H1 (cell line): Measurements from ENCODE around the gene ZNF283. TPM values are rescaled to one million over a fixed set of nuclear protein-coding genes. Genes with fewer than 3 reads are reported as not detected.

ENCODE experiments used
- CTCF ChIA-PET: fragments of 300-600 bp; sonication (Branson Sonifier 250); formaldehyde crosslinking; loops from one replicate; lab custom pipeline; 2021; ENCODE audit not compliant: partially characterized antibody; lab: Charles Lee
- POLR2A ChIA-PET: fragments of 300-600 bp; sonication (Branson Sonifier 250); formaldehyde crosslinking; loops from one replicate; lab custom pipeline; 2021; ENCODE audit warnings: inconsistent platforms; ENCODE audit not compliant: partially characterized antibody; lab: Charles Lee
- DNase-seq, 2 experiments: peaks; one replicate each; pipeline versions ENCODE4 v3.0.0 to v3.0.0-alpha.2; 2010 to 2022; ENCODE audit warnings: low spot score in 2 of 2, low read depth in 1 of 2, mixed read lengths in 1 of 2
- FAIRE-seq: peaks from 2 replicates; lab custom pipeline; 2011; peaks lifted over from hg19 to GRCh38; lab: Jason Lieb, UNC
- H2AFZ ChIP-seq: 2 replicates; pipeline ENCODE4 v1.8.1; 2012; ENCODE audit warnings: low read length, inconsistent platforms
- H2AK5ac ChIP-seq: 2 replicates; pipeline ENCODE4 v1.6.1; 2013; ENCODE audit warnings: low read depth, low read length
- H2BK120ac ChIP-seq: replicated peaks from 2 replicates; pipeline ENCODE3; 2013; ENCODE audit warnings: low read depth, low read length, inconsistent platforms
- H2BK12ac ChIP-seq: 2 replicates; pipeline ENCODE4 v1.6.1; 2013; ENCODE audit warnings: low read depth, low read length
- H2BK15ac ChIP-seq: 2 replicates; pipeline ENCODE4 v1.6.1; 2013; ENCODE audit warnings: low read length
- H2BK20ac ChIP-seq: 2 replicates; pipeline ENCODE4 v1.6.1; 2013; ENCODE audit warnings: low read length
- H2BK5ac ChIP-seq: 2 replicates; pipeline ENCODE4 v1.6.1; 2013; ENCODE audit warnings: low read depth, low read length
- H3K14ac ChIP-seq: 2 replicates; pipeline ENCODE4 v1.6.1; 2013; ENCODE audit warnings: inconsistent platforms; ENCODE audit not compliant: insufficient read length
- H3K18ac ChIP-seq: 2 replicates; pipeline ENCODE4 v1.6.1; 2013; ENCODE audit warnings: low read length; ENCODE audit errors: extremely low read depth
- H3K23ac ChIP-seq: 2 replicates; pipeline ENCODE4 v1.6.1; 2013; ENCODE audit warnings: inconsistent platforms; ENCODE audit not compliant: insufficient read length
- H3K23me2 ChIP-seq: 2 replicates; pipeline ENCODE4 v1.6.1; 2013; ENCODE audit warnings: low read depth, low read length
- H3K27ac ChIP-seq: 2 replicates; pipeline ENCODE4 v1.6.1; 2011; ENCODE audit warnings: low read depth, low read length, inconsistent platforms
- H3K27me3 ChIP-seq, 4 experiments: replicated peaks in 1 of 4; 1 replicate in 1 of 4; 2 replicates in 3 of 4; pipeline versions ENCODE4 v1.6.1 to v1.8.1; 2011 to 2013; ENCODE audit warnings: low read length in 3 of 4, mild to moderate bottlenecking in 3 of 4, inconsistent platforms in 2 of 4, mixed read lengths in 2 of 4, moderate library complexity in 1 of 4; ENCODE audit not compliant: control insufficient read depth in 3 of 4, insufficient read depth in 3 of 4; ENCODE audit errors: extremely low read depth in 1 of 4
- H3K36me3 ChIP-seq, 4 experiments: 2 replicates each; pipeline versions ENCODE4 v1.6.1 to v1.8.1; 2011 to 2013; ENCODE audit warnings: mild to moderate bottlenecking in 4 of 4, low read length in 3 of 4, moderate library complexity in 2 of 4, control low read depth in 1 of 4, inconsistent platforms in 1 of 4; ENCODE audit not compliant: insufficient read depth in 4 of 4, control insufficient read depth in 2 of 4
- H3K4ac ChIP-seq: replicated peaks from 2 replicates; pipeline ENCODE3; 2013; ENCODE audit warnings: low read length, low read depth, mixed read lengths, inconsistent platforms; ENCODE audit not compliant: insufficient read length
- H3K4me1 ChIP-seq, 4 experiments: replicated peaks in 1 of 4; 1 replicate in 1 of 4; 2 replicates in 3 of 4; pipeline versions ENCODE4 v1.6.1 to v1.8.1; 2011 to 2013; ENCODE audit warnings: low read length in 3 of 4, inconsistent platforms in 2 of 4, mixed read lengths in 1 of 4; ENCODE audit not compliant: insufficient read depth in 4 of 4, control insufficient read depth in 3 of 4
- H3K4me2 ChIP-seq, 2 experiments: 2 replicates each; pipeline versions ENCODE4 v1.6.1 to v1.8.1; 2011 to 2013; ENCODE audit warnings: low read depth in 2 of 2, low read length in 2 of 2, control low read depth in 1 of 2, inconsistent platforms in 1 of 2, mild to moderate bottlenecking in 1 of 2; ENCODE audit not compliant: insufficient read depth in 1 of 2
- H3K4me3 ChIP-seq, 4 experiments: fragments of 200-600, 300-600 bp in 1 of 4; sonication (generic), shearing (Covaris generic), sonication (Bioruptor Twin) in 1 of 4; 2 replicates each; pipeline versions ENCODE4 v1.5.1 to v1.8.1; 2011 to 2016; ENCODE audit warnings: low read length in 4 of 4, low read depth in 3 of 4, control low read depth in 2 of 4, inconsistent platforms in 2 of 4, mild to moderate bottlenecking in 2 of 4, mixed read lengths in 1 of 4, moderate library complexity in 1 of 4; ENCODE audit not compliant: insufficient read depth in 2 of 4; ENCODE audit errors: extremely low read depth in 1 of 4
- H3K56ac ChIP-seq: replicated peaks from 2 replicates; pipeline ENCODE3; 2013; ENCODE audit warnings: low read depth, mild to moderate bottlenecking, mixed read lengths, low read length, inconsistent platforms; ENCODE audit not compliant: insufficient read length
- H3K79me1 ChIP-seq: 2 replicates; pipeline ENCODE4 v1.6.1; 2013; ENCODE audit warnings: low read depth, low read length, control low read depth
- H3K79me2 ChIP-seq, 2 experiments: 2 replicates each; pipeline versions ENCODE4 v1.6.1 to v1.8.1; 2012 to 2013; ENCODE audit warnings: low read length in 2 of 2, mild to moderate bottlenecking in 2 of 2, inconsistent platforms in 1 of 2; ENCODE audit not compliant: insufficient read depth in 2 of 2, control insufficient read depth in 1 of 2
- H3K9ac ChIP-seq, 4 experiments: replicated peaks in 1 of 4; 1 replicate in 1 of 4; 2 replicates in 3 of 4; pipeline versions ENCODE4 v1.6.1 to v1.8.1; 2011 to 2013; ENCODE audit warnings: low read depth in 3 of 4, low read length in 3 of 4, control low read depth in 2 of 4, mild to moderate bottlenecking in 2 of 4, moderate library complexity in 2 of 4, inconsistent platforms in 1 of 4; ENCODE audit errors: extremely low read depth in 1 of 4
- H3K9me3 ChIP-seq, 2 experiments: 2 replicates each; pipeline versions ENCODE4 v1.6.1 to v1.8.1; 2012 to 2013; ENCODE audit warnings: mild to moderate bottlenecking in 2 of 2, moderate library complexity in 2 of 2, control low read depth in 1 of 2, inconsistent platforms in 1 of 2, low read depth in 1 of 2, low read length in 1 of 2, mixed read lengths in 1 of 2; ENCODE audit not compliant: insufficient read depth in 2 of 2
- H4K20me1 ChIP-seq, 2 experiments: replicated peaks in 1 of 2; 2 replicates each; pipeline versions ENCODE3 to v1.8.1; 2011 to 2013; ENCODE audit warnings: inconsistent platforms in 2 of 2, low read length in 2 of 2, mild to moderate bottlenecking in 1 of 2; ENCODE audit not compliant: insufficient read depth in 2 of 2, control insufficient read depth in 1 of 2
- H4K5ac ChIP-seq: 2 replicates; pipeline ENCODE4 v1.6.1; 2013; ENCODE audit warnings: low read length, low read depth, mixed read lengths, inconsistent platforms; ENCODE audit not compliant: insufficient read length
- H4K8ac ChIP-seq: 2 replicates; pipeline ENCODE4 v1.8.0; 2013; ENCODE audit warnings: mild to moderate bottlenecking, moderate library complexity, low read length, inconsistent platforms; ENCODE audit not compliant: insufficient read depth; ENCODE audit errors: extremely low read depth
- H4K91ac ChIP-seq: replicated peaks from 2 replicates; pipeline ENCODE3; 2013; ENCODE audit warnings: low read length, mixed read lengths, inconsistent platforms; ENCODE audit not compliant: insufficient read length
- ASH2L ChIP-seq: fragments of 200-600, 300-600 bp; sonication (generic); IDR thresholded peaks from one replicate; pipeline ENCODE4 v1.7.1; 2017; ENCODE audit warnings: low read length
- ATF3 ChIP-seq: IDR thresholded peaks from 2 replicates; pipeline ENCODE4 v1.6.1; 2011; ENCODE audit warnings: low read depth, mild to moderate bottlenecking, low read length; ENCODE audit not compliant: insufficient read depth
- CTBP2 ChIP-seq: IDR thresholded peaks from 2 replicates; pipeline ENCODE4 v1.7.0; 2011; ENCODE audit warnings: borderline replicate concordance, mild to moderate bottlenecking, moderate library complexity, mixed read lengths, low read length; ENCODE audit not compliant: insufficient read depth, insufficient read length
- GABPA ChIP-seq: IDR thresholded peaks from 2 replicates; pipeline ENCODE4 v1.6.1; 2011; ENCODE audit warnings: mild to moderate bottlenecking, low read length, moderate library complexity, borderline replicate concordance; ENCODE audit not compliant: insufficient read depth
- KDM4A ChIP-seq: IDR thresholded peaks from one replicate; pipeline ENCODE4 v1.7.1; 2012; ENCODE audit warnings: low read depth, mild to moderate bottlenecking, moderate library complexity, low read length, inconsistent platforms; ENCODE audit not compliant: severe bottlenecking
- NRF1 ChIP-seq: IDR thresholded peaks from 2 replicates; pipeline ENCODE4 v1.6.1; 2011; ENCODE audit warnings: mild to moderate bottlenecking, low read depth, low read length, improper control_type of control experiment
- PHF8 ChIP-seq: fragments of 200-600 bp; sonication (generic); conservative IDR thresholded peaks from 2 replicates; pipeline ENCODE4 v1.7.1; 2012; ENCODE audit warnings: low read depth, mild to moderate bottlenecking, inconsistent platforms, low read length, moderate library complexity
- POLR2AphosphoS5 ChIP-seq: IDR thresholded peaks from 2 replicates; pipeline ENCODE4 v1.6.1; 2011; ENCODE audit warnings: low read depth, low read length
- POU5F1 ChIP-seq: IDR thresholded peaks from 2 replicates; pipeline ENCODE4 v1.6.1; 2011; ENCODE audit warnings: low read depth, mild to moderate bottlenecking, low read length, moderate library complexity
- RNF2 ChIP-seq: fragments of 200-900, 300-1000 bp; sonication (generic); IDR thresholded peaks from 2 replicates; pipeline ENCODE4 v1.7.1; 2016; ENCODE audit warnings: borderline replicate concordance, low read depth, mild to moderate bottlenecking, antibody characterized with exemption, low read length; ENCODE audit not compliant: poor library complexity, severe bottlenecking; ENCODE audit errors: missing control alignments
- SIN3A ChIP-seq, 2 experiments: IDR thresholded peaks in 1 of 2; conservative IDR thresholded peaks in 1 of 2; 2 replicates each; pipeline ENCODE4 v1.6.1; 2011 to 2012; ENCODE audit warnings: low read length in 2 of 2, improper control_type of control experiment in 1 of 2, low read depth in 1 of 2, mild to moderate bottlenecking in 1 of 2
- TAF7 ChIP-seq: optimal IDR thresholded peaks from 2 replicates; pipeline ENCODE3; 2011; ENCODE audit warnings: low read depth, mild to moderate bottlenecking, inconsistent platforms, low read length, moderate library complexity, borderline replicate concordance
- ZNF274 ChIP-seq: IDR thresholded peaks from 2 replicates; pipeline ENCODE4 v1.7.0; 2012; ENCODE audit warnings: low read length, borderline replicate concordance; ENCODE audit errors: extremely low read depth
- WGBS, 2 experiments: shearing (Covaris generic) in 1 of 2; methylation state at CpG; one replicate each; pipeline versions ENCODE4 v1.1.6 to v1.1.7; 2013 to 2015; ENCODE audit warnings: low lambda C conversion rate in 2 of 2, mixed read lengths in 2 of 2, inconsistent platforms in 1 of 2, low coverage in 1 of 2, missing lambda C conversion rate in 1 of 2; ENCODE audit not compliant: insufficient replicate concordance in 2 of 2, insufficient coverage in 1 of 2, insufficient read length in 1 of 2; ENCODE audit errors: extremely low coverage in 1 of 2, missing lambda C conversion rate in 1 of 2; 5-methylcytosine and 5-hydroxymethylcytosine counted together
- polyA plus RNA-seq, 7 experiments: library from polyadenylated mRNA; depleted of rRNA in 3 of 7; stranded (reverse) in 5 of 7; unstranded in 2 of 7; fragments of >200 nt in 5 of 7; fragments of 200-250 nt in 2 of 7; gene quantifications; 1 replicate in 5 of 7; 2 replicates in 1 of 7; 4 replicates in 1 of 7; pipeline versions ENCODE4 v1.2.1 to v1.2.3, GENCODE V29; 2011 to 2013; ENCODE audit warnings: missing spikeins in 2 of 7, mixed read lengths in 2 of 7
- total RNA-seq: library from RNA; stranded (reverse); fragmentation: NEBNext Ultra II Directional; extraction: Animal tissue kit (Norgen Biotek cat#: 25700); gene quantifications from 2 replicates; pipeline ENCODE4 v1.2.1, GENCODE V29; 2021

ZNF283 gene
- total and polyA plus RNA-seq, 2 of the 8 experiments (the other 6 are each of a cell fraction or from before 2014, with no cell fraction given), result 1.1 to 4.3 TPM

GRCh38 chr19:43789029-43789428 is 38.1 kb upstream of the ZNF283 start:
- H2AK5ac ChIP-seq, result no peak overlapping the region
- H3K79me2 ChIP-seq, result no peaks in the 10 kb centered on the region
- no peak overlapping the region for H2AFZ ChIP-seq
- H4K20me1 ChIP-seq, result no peaks in the 10 kb centered on the region
- no peak overlapping the region for H2BK12ac ChIP-seq
- no peak overlapping the region for H3K9ac ChIP-seq
- no peaks in the 10 kb centered on the region for H3K36me3 ChIP-seq
- no peak overlapping the region for H4K8ac ChIP-seq
- no peaks in the 10 kb centered on the region for H3K79me1 ChIP-seq
- H3K14ac ChIP-seq, result no peak overlapping the region
- H3K56ac ChIP-seq, result no peak overlapping the region
- WGBS, 2 experiments, result 30% methylated on average over 3 of the region's 3 CpGs; no CpG with 5 or more reads in 1 of the 2 experiments
- no peak overlapping the region for H3K4me3 ChIP-seq
- H3K18ac ChIP-seq, result no peak overlapping the region
- no peak overlapping the region for H2BK120ac ChIP-seq
- no peaks in the 10 kb centered on the region; a peak in 1 of 7 replicates for H3K27me3 ChIP-seq
- no peaks in the 10 kb centered on the region for H3K9me3 ChIP-seq
- no peak overlapping the region for H2BK20ac ChIP-seq
- no peak overlapping the region for H4K91ac ChIP-seq
- no peak overlapping the region for H3K23ac ChIP-seq
- POLR2A ChIA-PET, result no interaction called here
- peak; percentile 80 for FAIRE-seq
- no peaks in the 10 kb centered on the region for H3K4me1 ChIP-seq
- no peak overlapping the region for H3K4me2 ChIP-seq
- CTCF ChIA-PET, result interaction anchor here (1.2 to 37.0 kb wide), 2 partner anchors 15 to 33 kb away, joined by 3 to 703 read pairs; partner anchors contain the start of gene SMG9
- no peak overlapping the region for H2BK5ac ChIP-seq
- DNase-seq, result no peak
- H4K5ac ChIP-seq, result no peak overlapping the region
- H3K27ac ChIP-seq, result no peak overlapping the region
- no peak overlapping the region for H3K4ac ChIP-seq
- H2BK15ac ChIP-seq, result no peak overlapping the region
- no peaks in the 10 kb centered on the region for H3K23me2 ChIP-seq
- no peak for TF ChIP-seq ZNF274
- TF ChIP-seq POLR2AphosphoS5, result no peak
- TF ChIP-seq KDM4A, result no peak
- TF ChIP-seq SIN3A (conservative IDR thresholded peaks at IDR 0.05 in 1 of 2, IDR thresholded peaks at IDR 0.05 in 1 of 2; ENCODE audit: low read depth in 1 of 2, low read length in 2 of 2), result peak; percentile 98 to 99
- TF ChIP-seq POU5F1, result no peak
- no peak for TF ChIP-seq NRF1
- no peak for TF ChIP-seq ATF3
- TF ChIP-seq TAF7, result peak; percentile 91
- TF ChIP-seq ASH2L, result no peak
- TF ChIP-seq PHF8, result no peak
- TF ChIP-seq GABPA, result no peak
- TF ChIP-seq CTBP2, result no peak
- TF ChIP-seq RNF2, result no peak
